CD4-positive, alpha-beta T cell (primary cell): Measurements from ENCODE around the gene RAB17. TPM values are rescaled to one million over a fixed set of nuclear protein-coding genes. Genes with fewer than 3 reads are reported as not detected.
"Not testable (repeated sequence)": the region's sequence is repeated elsewhere in the genome, so short reads cannot be mapped to it uniquely, and the experiment has no call there.

Experiments
- ATAC-seq: fragments of 200-7000 bp; cut with Tn5 transposase; one replicate; pipeline ENCODE4 v1.10.0; 2022; ENCODE audit warnings: mild to moderate bottlenecking; ENCODE audit not compliant: poor library complexity
- CTCF ChIA-PET: fragments of 350-600 bp; sonication (Branson Sonifier 250); formaldehyde crosslinking; loops from one replicate; lab custom pipeline; 2021; ENCODE audit warnings: antibody characterized with exemption, inconsistent platforms; lab: Charles Lee
- POLR2A ChIA-PET: fragments of 350-600 bp; sonication (Branson Sonifier 250); formaldehyde crosslinking; loops from one replicate; lab custom pipeline; 2021; ENCODE audit warnings: antibody characterized with exemption, inconsistent platforms; lab: Charles Lee
- DNase-seq, 14 experiments: peaks; one replicate each; pipeline ENCODE4 v3.0.0-alpha.2; 2013 to 2020; ENCODE audit warnings: mixed read lengths in 2 of 14
- H3K27ac ChIP-seq, 2 donors: one replicate each; pipeline versions ENCODE4 v1.5.1 to v1.7.0; 2013; ENCODE audit warnings: low read length in 2 of 2, low read depth in 1 of 2, mild to moderate bottlenecking in 1 of 2
- H3K27me3 ChIP-seq, 2 experiments: 1 replicate in 1 of 2; 2 replicates in 1 of 2; pipeline versions ENCODE4 v1.6.1 to v1.7.0; 2013; ENCODE audit warnings: low read length in 2 of 2, control low read depth in 1 of 2, mild to moderate bottlenecking in 1 of 2, moderate library complexity in 1 of 2; ENCODE audit not compliant: insufficient read depth in 2 of 2, control insufficient read depth in 1 of 2
- H3K36me3 ChIP-seq: one replicate; pipeline ENCODE4 v1.6.1; 2013; ENCODE audit warnings: low read length, control low read depth; ENCODE audit not compliant: insufficient read depth
- H3K4me1 ChIP-seq: one replicate; pipeline ENCODE4 v1.6.1; 2013; ENCODE audit warnings: low read length, control low read depth; ENCODE audit not compliant: insufficient read depth
- H3K4me3 ChIP-seq: one replicate; pipeline ENCODE4 v1.5.1; 2013; ENCODE audit warnings: mild to moderate bottlenecking, low read length, moderate library complexity
- H3K9me3 ChIP-seq, 2 experiments: 1 replicate in 1 of 2; 2 replicates in 1 of 2; pipeline versions ENCODE4 v1.6.1 to v1.7.0; 2013; ENCODE audit warnings: low read length in 2 of 2, mild to moderate bottlenecking in 2 of 2, control low read depth in 1 of 2, moderate library complexity in 1 of 2; ENCODE audit not compliant: control insufficient read depth in 1 of 2, insufficient read depth in 1 of 2
- H3K27ac Mint-ChIP-seq: one replicate; pipeline ENCODE4 v1.8.0; 2020; ENCODE audit warnings: mixed read lengths
- H3K27me3 Mint-ChIP-seq: one replicate; pipeline ENCODE4 v1.8.0; 2021; ENCODE audit warnings: mixed read lengths
- H3K36me3 Mint-ChIP-seq: one replicate; pipeline ENCODE4 v1.8.0; 2021; ENCODE audit warnings: low read depth, mixed read lengths
- H3K4me1 Mint-ChIP-seq: one replicate; pipeline ENCODE4 v1.8.0; 2021; ENCODE audit warnings: low read depth, mixed read lengths
- H3K4me3 Mint-ChIP-seq: one replicate; pipeline ENCODE4 v1.8.0; 2020; ENCODE audit warnings: mild to moderate bottlenecking, mixed read lengths
- H3K9me3 Mint-ChIP-seq: one replicate; pipeline ENCODE4 v1.8.0; 2020; ENCODE audit warnings: mixed read lengths
- intact Hi-C, 2 experiments: fragments of 100-400 bp; cut with DNase I in 1 of 2; cut with micrococcal nuclease in 1 of 2; formaldehyde crosslinking; loops; one replicate each; pipeline versions ENCODE4 v1.15.1 to v1.9.0; 2023 to 2025; cut with DNase I, micrococcal nuclease
- total RNA-seq, 174 experiments: library from RNA in 2 of 174; stranded (reverse) in 2 of 174; gene quantifications; one replicate each; pipeline ENCODE4 v1.2.3 and lab custom pipeline; 2021 to 2026
- TF ChIP-seq, protein P1 (sequence below): fragments of 200-600 bp; IDR thresholded peaks from one replicate; pipeline ENCODE4 v1.8.0; 2022; ENCODE audit warnings: antibody characterized with exemption, mild to moderate bottlenecking

Gene RAB17
- total RNA-seq, 2 experiments from 2014 or later = not detected

DNA sequence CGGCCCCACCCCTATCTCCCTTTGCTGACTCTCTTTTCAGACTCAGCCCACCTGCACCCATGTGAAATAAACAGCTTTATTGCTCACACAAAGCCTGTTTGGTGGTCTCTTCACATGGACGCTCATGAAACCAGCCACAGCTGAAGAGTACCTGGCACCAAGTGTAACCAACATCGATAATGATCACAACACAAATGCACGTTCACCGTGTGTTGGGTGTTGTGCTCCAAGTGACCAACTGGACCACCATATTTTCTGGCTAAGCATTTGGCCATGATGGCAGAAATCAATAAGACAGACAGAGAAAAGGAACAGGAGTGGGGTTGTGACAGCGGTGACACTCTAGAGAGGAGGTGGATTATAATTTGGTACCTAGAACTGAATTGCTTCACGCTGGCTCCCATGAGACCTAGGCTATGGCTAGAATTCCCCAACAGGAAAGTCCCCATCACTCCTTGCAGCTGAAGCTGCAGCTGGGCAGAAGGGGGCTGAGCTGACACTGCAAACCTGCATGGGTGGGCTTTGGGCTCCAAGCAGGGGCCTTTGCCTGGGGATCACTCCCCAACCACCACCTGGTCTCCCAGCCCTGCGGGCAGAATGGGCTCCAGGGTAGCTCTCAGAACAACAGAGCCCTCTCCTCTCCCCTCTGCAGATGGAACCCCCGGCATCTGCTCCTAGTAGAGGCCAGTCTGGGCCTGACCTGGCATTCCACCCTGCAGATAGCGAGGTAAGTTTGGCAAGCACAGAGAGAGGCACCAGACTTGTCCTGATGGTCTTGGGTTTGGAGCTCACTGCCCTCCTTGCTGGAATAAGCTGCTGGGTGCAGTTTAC, 22.2 kb upstream of the RAB17 start:
- Mint-ChIP-seq H3K36me3 (no peaks in the 10 kb centered on the region), H3K4me1 (peaks cover 44% of the 10 kb centered on the region), H3K27me3 (no peaks in the 10 kb centered on the region), H3K4me3 (no peak overlapping the region), H3K9me3 (no peaks in the 10 kb centered on the region), H3K27ac (no peak overlapping the region)
- DNase-seq (no peak), ATAC-seq (no peak)
- no peaks in the 10 kb centered on the region for H3K9me3 ChIP-seq
- no peaks in the 10 kb centered on the region for H3K36me3 ChIP-seq
- POLR2A ChIA-PET = no interaction called here
- H3K27ac ChIP-seq = no peak overlapping the region
- CTCF ChIA-PET = no interaction called here
- no peaks in the 10 kb centered on the region for H3K27me3 ChIP-seq
- TF ChIP-seq, protein P1, sequence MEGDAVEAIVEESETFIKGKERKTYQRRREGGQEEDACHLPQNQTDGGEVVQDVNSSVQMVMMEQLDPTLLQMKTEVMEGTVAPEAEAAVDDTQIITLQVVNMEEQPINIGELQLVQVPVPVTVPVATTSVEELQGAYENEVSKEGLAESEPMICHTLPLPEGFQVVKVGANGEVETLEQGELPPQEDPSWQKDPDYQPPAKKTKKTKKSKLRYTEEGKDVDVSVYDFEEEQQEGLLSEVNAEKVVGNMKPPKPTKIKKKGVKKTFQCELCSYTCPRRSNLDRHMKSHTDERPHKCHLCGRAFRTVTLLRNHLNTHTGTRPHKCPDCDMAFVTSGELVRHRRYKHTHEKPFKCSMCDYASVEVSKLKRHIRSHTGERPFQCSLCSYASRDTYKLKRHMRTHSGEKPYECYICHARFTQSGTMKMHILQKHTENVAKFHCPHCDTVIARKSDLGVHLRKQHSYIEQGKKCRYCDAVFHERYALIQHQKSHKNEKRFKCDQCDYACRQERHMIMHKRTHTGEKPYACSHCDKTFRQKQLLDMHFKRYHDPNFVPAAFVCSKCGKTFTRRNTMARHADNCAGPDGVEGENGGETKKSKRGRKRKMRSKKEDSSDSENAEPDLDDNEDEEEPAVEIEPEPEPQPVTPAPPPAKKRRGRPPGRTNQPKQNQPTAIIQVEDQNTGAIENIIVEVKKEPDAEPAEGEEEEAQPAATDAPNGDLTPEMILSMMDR = no peak
- no peak overlapping the region for H3K4me3 ChIP-seq
- peaks cover 20% of the 10 kb centered on the region for H3K4me1 ChIP-seq
- intact Hi-C loops = no loop called here

DNA sequence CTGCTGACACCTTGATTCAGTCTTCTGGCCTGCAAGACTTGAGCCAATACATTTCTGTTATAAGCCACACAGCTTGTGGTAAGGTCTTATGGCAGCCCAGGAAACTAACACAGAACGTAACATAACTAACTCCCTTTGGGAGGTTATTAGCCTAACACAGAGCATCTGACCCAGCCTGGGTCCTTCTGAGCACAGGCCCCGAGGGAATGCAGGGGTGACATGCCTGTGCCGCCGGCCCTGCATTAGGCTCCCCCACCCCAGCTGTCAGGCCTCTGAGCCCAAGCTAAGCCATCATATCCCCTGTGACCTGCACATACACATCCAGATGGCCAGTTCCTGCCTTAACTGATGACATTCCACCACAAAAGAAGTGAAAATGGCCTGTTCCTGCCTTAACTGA, 16.0 kb upstream of the RAB17 start:
- H3K9me3 Mint-ChIP-seq, POLR2A ChIA-PET, intact Hi-C loops, H3K4me3 Mint-ChIP-seq, H3K27me3 Mint-ChIP-seq, H3K4me3 ChIP-seq, H3K9me3 ChIP-seq, H3K27ac Mint-ChIP-seq, CTCF ChIA-PET, ATAC-seq, H3K36me3 Mint-ChIP-seq, DNase-seq, H3K36me3 ChIP-seq, H3K27me3 ChIP-seq, H3K27ac ChIP-seq: not testable (repeated sequence)
- H3K4me1 ChIP-seq = peaks cover 24% of the 10 kb centered on the region
- peaks cover 27% of the 10 kb centered on the region for H3K4me1 Mint-ChIP-seq

DNA sequence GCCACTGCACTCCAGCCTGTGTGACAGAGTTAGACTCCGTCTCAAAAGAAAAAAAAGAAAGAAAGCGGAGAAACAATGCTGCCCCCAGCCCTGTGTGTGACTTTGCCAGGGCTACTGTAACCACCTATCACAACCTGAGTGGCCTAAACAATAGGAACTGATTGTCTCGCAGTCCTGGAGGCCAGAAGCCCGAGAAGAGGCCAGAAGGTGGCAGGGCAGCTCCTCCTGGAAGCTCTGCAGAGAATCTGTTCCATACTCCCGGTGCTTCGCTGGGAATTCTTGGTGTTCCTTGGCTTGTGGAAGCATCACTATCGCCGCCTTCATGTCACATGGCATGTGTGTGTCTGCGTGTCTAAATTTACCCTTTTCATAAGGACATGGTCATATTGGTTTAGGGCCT, 14.4 kb upstream of the RAB17 start:
- H3K27ac Mint-ChIP-seq = peak overlapping the region; percentile 89
- intact Hi-C loops = loop anchor here in 1 of 2 experiments (5.0 kb wide), 1 partner anchor 67 kb away; no protein-coding TSS in a partner anchor
- POLR2A ChIA-PET = no interaction called here
- H3K9me3 Mint-ChIP-seq = no peaks in the 10 kb centered on the region
- no peak for DNase-seq
- no peak for ATAC-seq
- no peaks in the 10 kb centered on the region for H3K27me3 Mint-ChIP-seq
- H3K27me3 ChIP-seq = no peaks in the 10 kb centered on the region
- H3K4me3 ChIP-seq = no peak overlapping the region
- peaks cover 27% of the 10 kb centered on the region for H3K4me1 Mint-ChIP-seq
- H3K36me3 ChIP-seq = no peaks in the 10 kb centered on the region
- CTCF ChIA-PET = interaction anchor here (0.6 to 1.2 kb wide), 2 partner anchors 33 to 129 kb away, joined by 3 to 6 read pairs; no protein-coding TSS in a partner anchor
- H3K27ac ChIP-seq = no peak overlapping the region
- no peaks in the 10 kb centered on the region for H3K36me3 Mint-ChIP-seq
- H3K4me1 ChIP-seq = peaks cover 24% of the 10 kb centered on the region
- H3K9me3 ChIP-seq = no peaks in the 10 kb centered on the region
- TF ChIP-seq, protein P1 = no peak
- no peak overlapping the region for H3K4me3 Mint-ChIP-seq
